HG03378 (cell line): ENCODE results near the gene RNASE9.
"Not testable (repeated sequence)": the region's sequence is repeated elsewhere in the genome, so short reads cannot be mapped to it uniquely, and the experiment has no call there.

Experiments used
- ATAC-seq: cut with Tn5 transposase; IDR thresholded peaks from one replicate; pipeline ENCODE4 v1.9.1; 2021; ENCODE audit warnings: mild to moderate bottlenecking, moderate library complexity; ENCODE audit not compliant: unreplicated experiment

Gene RNASE9

GRCh38 chr14:20560961-20561360 is at the start of gene RNASE9:
RNASE9 (minus strand) TSS chr14:20561047.
- no peak for ATAC-seq

DNA sequence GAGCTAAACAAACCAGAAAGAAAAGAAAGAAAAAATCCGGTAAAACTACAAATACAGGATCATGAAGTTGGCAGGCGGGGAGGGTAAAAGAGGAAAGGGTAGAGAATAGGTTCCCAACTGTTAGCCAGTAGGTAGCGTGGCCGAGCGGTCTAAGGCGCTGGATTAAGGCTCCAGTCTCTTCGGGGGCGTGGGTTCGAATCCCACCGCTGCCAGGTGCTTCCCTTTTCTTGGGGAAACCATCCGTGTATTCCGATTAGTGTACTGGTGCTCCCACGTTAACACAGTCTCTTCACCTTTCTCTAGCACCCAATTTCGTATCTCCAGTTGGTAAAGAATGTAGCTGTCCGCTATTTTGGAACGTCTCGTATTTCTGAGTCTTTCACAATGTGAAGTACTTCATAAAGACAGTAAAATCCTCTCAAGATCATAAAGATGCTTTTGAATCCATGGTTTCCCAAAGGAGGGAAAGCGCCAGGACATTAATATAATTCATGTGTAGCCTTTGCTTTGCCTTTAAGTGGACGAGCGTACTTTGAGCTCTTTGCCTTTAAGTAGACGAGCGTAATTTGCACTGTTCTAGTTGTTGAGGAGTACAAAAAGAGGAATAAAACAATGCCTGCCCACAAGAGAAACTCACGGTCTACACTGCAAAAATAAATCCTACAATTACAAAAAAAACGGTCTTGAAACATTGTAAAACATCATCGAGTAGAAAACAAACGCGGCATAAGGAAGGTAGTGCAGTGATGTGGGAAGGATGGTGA is 49.3 kb upstream of the RNASE9 start:
- ATAC-seq = peak; percentile 24

GRCh38 chr14:20609215-20610001 is 48.6 kb upstream of the RNASE9 start:
- ATAC-seq = peak; percentile 26

DNA sequence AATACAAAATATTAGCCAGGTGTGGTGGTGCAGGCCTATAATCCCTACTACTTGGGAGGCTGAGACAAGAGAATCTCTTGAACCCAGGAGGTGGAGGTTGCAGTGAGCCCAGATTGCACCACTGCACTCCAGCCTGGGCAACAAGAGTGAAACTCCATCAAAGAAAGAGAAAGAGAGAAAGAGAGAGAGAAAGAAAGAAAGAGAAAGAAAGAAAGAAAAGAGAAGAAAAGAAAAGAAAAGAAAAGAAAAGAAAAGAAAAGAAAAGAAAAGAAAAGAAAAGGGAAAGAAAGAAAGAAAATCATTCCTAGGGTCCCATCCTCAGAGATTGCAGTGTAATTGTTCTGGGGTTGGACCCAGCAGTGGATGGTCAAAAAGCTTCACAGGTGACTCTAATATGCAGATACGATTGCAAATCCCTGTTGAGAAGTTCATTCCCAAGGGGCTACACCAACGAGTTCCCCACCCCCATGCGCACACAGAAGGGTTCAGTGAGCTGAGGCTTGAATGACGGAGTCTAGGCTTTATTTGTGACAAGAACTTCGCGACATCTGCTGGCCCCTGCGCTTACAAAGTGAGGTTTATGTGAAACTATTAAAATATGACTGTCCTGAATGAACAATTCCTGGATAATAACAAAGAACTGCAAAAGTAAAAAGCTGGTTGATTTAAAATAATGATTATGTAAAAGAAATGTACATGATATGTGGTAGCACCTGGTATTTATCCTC is 47.7 kb upstream of the RNASE9 start:
- ATAC-seq = no peak

GRCh38 chr14:20607617-20608016 is 46.8 kb upstream of the RNASE9 start:
- ATAC-seq = no peak

GRCh38 chr14:20606902-20607242 is 46.0 kb upstream of the RNASE9 start:
- ATAC-seq = no peak

GRCh38 chr14:20606190-20606901 is 45.5 kb upstream of the RNASE9 start:
- ATAC-seq = no peak

GRCh38 chr14:20603813-20604690 is 43.2 kb upstream of the RNASE9 start:
- no peak for ATAC-seq

DNA sequence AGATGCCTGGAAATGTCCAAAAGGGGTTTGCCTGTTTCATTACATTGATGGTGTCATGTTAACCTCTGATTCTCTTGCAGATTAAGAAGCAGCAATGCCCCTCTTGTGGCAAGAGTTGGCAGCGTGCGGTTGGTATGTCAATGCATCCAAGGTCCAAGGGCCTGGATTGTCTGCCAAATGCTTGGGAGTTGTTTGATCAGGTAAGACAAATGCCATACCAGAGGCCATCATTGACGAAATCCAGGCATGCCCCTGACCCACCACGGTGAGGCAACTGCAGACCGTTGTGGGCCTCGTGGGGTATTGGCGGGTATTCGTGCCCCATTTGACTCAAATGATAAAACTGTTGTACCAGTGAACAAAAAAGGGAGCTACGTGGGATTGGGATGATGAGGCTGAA is 41.7 kb upstream of the RNASE9 start:
- no peak for ATAC-seq

DNA sequence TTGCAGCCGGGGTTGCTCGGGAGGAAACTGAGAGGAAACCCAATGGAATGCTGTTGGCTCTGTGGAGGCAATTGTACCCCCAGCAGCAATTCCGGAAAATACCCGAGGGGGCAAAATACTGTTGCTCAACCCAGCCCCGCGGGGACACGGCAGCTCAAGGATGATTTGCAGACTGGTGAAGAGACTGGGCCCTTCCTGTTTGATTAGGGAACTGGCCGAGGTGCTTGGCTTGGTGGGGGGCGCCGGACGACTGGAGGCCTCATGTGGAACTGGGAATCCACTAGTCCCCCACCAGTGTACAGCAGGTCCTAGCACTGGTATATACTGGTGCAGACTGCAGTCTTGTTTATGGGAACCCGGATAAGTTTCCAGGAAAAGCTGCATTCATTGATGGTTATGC is 40.7 kb upstream of the RNASE9 start:
- no peak for ATAC-seq

DNA sequence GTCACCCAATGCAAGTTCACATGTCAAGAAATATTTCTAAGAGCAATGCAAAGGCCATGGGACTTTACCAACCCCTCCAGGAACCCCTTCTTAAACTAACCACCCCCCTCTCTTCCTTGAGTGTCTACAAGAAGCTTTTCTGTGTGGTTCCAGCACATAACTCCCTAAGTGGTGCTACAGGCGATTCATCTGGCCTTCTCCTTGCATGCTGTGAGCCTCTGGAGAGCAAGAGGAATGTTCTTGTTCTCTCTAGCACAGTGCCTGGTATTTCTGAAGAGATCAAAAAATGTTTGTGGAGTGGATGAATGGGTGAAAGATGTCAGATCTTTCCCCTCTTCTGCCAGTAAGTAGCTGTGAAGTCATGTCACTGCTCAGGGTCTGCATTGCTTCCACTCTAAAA is 36.3 kb upstream of the RNASE9 start:
- no peak for ATAC-seq

DNA sequence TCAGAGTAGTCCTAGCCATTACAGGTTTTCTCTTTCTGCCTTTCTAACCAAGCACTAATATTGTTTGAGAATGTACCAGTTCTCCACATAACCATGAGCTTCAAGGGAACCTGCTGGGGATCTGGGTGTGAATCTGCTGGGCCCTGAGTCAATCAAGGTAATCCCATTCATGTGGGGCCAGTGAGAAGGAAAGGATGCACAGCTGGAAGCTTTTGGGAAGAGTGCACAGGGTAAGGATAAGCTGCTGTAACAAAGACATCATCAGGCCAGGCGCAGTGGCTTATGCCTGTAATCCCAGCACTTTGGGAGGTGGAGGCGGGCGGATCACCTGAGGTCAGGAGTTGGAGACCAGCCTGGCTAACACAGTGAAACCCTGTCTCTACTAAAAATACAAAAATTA is 34.9 kb upstream of the RNASE9 start:
- not testable (repeated sequence) for ATAC-seq

- no peak for ATAC-seq
Observed at GRCh38 chr14:20592574-20592973, 31.7 kb upstream of the RNASE9 start.

DNA sequence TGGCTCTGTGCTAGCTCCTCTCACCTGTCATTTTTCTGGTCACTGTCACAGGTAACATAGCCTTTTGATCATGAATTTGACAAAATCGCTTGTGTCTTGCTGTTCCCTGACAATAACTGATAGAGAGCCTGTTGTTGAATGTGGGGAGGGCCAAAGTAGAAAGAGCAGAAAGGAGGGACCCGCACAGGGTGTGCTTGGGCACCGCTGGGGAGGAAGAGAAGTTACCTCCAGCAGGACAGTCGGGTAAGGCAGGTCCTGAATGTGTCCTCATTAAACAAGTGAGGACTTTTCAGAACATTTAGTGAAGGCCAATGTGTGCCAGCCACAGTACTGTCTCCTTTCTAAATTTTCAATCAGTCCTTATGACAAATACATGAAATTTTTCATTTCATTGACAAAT is 30.4 kb upstream of the RNASE9 start, which contains the start of gene RNASE12:
Gene RNASE12 (minus strand): TSS at position 142 of the 400 bp plus-strand sequence. CDS start 653 bp downstream, outside the sequence.
- ATAC-seq = no peak

DNA sequence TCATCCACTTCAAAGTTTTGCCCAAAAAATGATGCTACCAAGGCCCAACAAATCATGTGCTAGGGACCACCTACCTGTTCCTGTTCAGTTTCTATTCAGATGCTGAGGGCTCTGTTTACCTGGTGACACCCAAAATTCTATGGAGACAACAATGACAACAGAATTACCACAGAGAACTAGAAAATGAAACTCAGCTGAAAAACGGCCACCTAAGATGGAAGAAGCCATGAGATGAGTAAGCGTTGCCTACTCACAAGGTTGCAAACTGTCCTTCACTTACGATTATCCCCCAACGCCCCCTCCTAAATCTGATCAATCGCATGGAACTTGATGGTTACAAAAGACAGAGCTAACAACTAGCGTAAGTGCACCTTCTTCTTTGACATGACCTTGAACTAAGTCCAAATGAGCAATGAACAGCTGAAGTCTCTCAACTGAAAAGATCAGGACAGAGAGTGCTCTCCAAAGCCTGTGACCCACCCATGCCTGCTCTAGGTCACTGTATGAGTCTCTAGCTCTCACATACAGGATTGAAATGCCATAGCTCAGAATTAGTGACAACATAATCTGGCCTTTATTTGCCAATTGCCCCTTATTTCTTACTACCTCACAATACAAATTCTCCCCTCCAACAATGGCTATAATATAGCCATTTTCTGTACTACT is 26.8 kb upstream of the RNASE9 start, which contains the start of gene RNASE11:
Gene RNASE11 (minus strand): TSS at position 513 of the 666 bp plus-strand sequence.
- ATAC-seq = no peak

DNA sequence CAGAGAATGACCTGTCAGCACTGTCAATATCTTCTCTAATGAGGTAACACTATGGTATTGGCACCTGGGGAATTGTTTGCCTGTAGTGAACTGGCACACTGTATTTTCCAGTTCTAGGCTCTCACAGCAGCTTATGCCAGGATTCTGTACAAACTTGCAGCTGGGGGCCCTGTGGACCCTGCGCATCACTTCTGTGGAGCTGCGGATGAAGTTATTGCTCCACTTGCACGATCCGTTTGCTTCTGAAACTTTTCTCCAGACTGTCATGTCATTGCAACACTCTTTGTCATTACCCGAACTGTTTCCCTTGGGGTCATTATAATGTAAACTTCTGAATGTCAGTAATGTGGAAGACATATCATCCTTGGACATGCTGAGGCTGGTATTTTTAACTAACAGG is 23.1 kb upstream of the RNASE9 start:
- no peak for ATAC-seq

DNA sequence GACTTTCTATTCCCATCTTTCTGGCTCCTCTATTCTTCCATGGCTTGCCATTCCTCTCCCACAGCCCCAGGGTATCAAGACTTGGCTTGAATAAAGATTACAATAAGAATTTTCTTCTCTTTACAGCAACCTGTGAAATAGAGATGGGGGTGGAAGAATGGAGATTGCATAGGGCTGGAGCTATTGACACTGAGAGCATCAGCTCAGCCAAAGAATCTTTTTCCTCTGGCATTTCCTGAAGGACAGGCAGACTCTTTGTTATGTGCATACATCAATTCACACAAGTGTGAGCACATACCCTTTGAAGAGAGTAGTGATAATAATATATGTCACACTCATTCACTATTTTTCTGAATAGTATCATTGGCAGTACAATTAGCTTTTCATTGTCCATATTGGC is 22.3 kb upstream of the RNASE9 start:
- ATAC-seq = no peak

DNA sequence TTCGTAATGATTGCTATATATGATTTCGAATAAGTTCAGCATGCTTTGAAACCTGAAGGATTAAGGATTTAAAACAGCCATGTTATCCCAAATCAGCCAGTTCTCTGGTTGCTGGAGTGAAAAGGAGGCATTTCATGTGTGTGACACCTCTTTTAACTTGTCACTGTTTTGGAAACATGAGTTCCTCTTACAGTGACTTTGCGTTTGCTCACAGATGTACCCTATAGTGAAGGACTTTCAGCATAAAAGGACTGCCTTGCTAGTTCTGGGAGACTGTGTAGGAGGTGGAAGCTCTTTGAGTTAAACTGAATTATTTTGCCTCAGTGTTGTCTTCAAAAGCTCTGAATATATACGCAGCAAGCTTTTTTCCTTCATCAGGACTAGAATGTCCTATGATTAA is 19.4 kb upstream of the RNASE9 start:
- ATAC-seq = no peak

DNA sequence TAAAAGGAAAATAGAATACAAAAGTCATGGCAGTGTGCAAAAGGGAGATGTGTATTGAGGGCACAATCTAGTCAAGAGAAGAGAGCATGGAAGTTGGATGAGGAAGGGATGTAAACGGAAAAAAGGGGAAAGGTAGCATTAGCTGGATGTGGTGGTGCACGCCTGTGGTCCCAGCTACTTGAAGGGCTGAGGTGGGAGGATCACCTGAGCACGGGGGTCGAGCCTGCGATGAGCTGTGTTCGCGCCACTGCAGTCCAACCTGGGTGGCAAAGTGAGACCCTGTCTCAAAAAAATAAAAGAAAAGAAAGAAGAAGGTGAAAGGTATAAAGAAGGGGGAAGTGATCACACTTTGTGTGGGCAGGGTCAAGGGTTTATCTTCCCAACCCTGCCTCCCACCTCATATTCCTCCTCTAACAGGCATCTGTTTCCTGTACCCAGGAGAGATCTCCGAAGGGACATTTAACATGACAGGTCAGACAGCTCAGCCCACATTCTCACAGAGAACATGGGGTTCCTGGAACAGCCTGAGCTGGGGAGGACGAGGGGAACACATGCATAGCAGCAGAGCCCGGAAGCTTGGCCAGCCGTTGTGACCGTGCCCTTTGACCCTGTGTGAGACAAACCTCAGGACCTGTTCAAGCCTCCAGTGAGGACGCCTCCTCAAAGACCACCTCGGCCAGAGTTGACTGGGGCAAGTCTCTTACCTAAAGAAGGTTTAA is 18.1 kb upstream of the RNASE9 start:
- no peak for ATAC-seq
